ENCODE data around the gene GRIPAP1. TPM values are rescaled to one million over a fixed set of nuclear protein-coding genes. Genes with fewer than 3 reads are reported as not detected.

Gene GRIPAP1
- total and polyA plus RNA-seq, 2 of the 13 experiments (the other 11 are each of a cell fraction or from before 2014, with no cell fraction given) = 16.1 to 22.6 TPM

DNA sequence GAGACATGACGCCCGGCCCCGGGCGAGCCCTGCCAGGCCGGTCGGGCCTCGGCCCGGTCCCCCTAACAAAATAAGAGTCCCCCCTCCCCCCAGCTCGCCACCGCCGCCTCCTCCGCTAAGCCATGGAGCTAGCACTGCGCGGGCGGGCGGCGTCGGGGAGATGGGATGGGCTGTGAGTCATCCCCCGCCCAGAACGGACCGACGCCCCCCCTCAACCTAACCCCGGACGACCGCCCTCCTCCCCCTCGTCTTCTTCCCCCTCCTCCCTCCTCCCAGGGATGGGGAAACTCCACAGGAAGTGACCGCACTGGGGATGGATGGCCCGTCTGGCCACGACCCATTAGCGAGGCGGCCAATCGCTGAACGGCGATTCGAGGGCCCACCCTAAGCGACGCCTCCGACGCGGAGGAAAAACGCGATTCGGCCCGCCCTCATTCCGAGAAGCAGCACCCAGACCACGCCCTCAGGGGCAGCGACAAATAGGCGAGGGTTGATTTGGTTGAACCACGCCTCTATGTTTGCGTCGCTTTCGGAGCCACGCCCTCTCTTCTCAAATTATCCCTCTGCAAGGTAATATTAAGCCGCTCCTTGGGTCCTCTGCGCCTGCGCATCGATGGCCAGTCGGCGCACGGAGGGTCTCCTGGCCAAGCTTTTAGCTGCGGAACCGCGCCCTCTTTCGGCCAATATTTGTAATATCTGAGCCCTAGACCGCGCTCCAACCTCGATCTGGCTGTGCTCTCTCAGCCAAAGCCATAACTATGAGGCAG is 41.3 kb upstream of the GRIPAP1 start, which contains the start of gene TFE3 (continued):
- TF ChIP-seq GABPB1 (CRISPR knock-in tag; IDR thresholded peaks at IDR 0.05) (peak; percentile 84), EEA1 (CRISPR knock-in tag; IDR thresholded peaks at IDR 0.05; ENCODE audit: borderline replicate concordance) (no peak), GATA4 (IDR thresholded peaks at IDR 0.05; ENCODE audit: borderline replicate concordance, low read depth) (0 out of 2 replicates have a peak, but pooled peaks have one; percentile 25), MLX (CRISPR knock-in tag; IDR thresholded peaks at IDR 0.05) (no peak), KLF6 (CRISPR knock-in tag; IDR thresholded peaks at IDR 0.05) (no peak), ARNTL (CRISPR knock-in tag; IDR thresholded peaks at IDR 0.05) (no peak), NFE2 (CRISPR knock-in tag; IDR thresholded peaks at IDR 0.05) (no peak), ZNF772 (CRISPR knock-in tag; IDR thresholded peaks at IDR 0.05) (no peak), HMGXB4 (CRISPR knock-in tag; IDR thresholded peaks at IDR 0.05; ENCODE audit: borderline replicate concordance in 1 of 2, low read depth in 1 of 2) (peak; percentile 39 to 48; a peak in 1 of 4 replicates), MATR3 (CRISPR knock-in tag; IDR thresholded peaks at IDR 0.05) (no peak), ZNF383 (CRISPR knock-in tag; IDR thresholded peaks at IDR 0.05; ENCODE audit: borderline replicate concordance) (no peak), SETDB1 (CRISPR knock-in tag; IDR thresholded peaks at IDR 0.05; ENCODE audit: borderline replicate concordance) (no peak), CSRNP2 (CRISPR knock-in tag; conservative IDR thresholded peaks at IDR 0.05; ENCODE audit: low read depth) (no peak), RXRA (CRISPR knock-in tag; IDR thresholded peaks at IDR 0.05) (no peak; the same call in 1 of the 2 replicates), TBX3 (IDR thresholded peaks at IDR 0.05; ENCODE audit: borderline replicate concordance) (no peak), KLF13 (CRISPR knock-in tag; IDR thresholded peaks at IDR 0.05) (no peak), POGZ (CRISPR knock-in tag; IDR thresholded peaks at IDR 0.05) (peak; percentile 58), ZNF547 (CRISPR knock-in tag; IDR thresholded peaks at IDR 0.05) (no peak), TRIM22 (IDR thresholded peaks at IDR 0.05) (no peak), ZFP41 (CRISPR knock-in tag; IDR thresholded peaks at IDR 0.05; ENCODE audit: borderline replicate concordance) (no peak)
- TF ChIP-seq, protein P1, sequence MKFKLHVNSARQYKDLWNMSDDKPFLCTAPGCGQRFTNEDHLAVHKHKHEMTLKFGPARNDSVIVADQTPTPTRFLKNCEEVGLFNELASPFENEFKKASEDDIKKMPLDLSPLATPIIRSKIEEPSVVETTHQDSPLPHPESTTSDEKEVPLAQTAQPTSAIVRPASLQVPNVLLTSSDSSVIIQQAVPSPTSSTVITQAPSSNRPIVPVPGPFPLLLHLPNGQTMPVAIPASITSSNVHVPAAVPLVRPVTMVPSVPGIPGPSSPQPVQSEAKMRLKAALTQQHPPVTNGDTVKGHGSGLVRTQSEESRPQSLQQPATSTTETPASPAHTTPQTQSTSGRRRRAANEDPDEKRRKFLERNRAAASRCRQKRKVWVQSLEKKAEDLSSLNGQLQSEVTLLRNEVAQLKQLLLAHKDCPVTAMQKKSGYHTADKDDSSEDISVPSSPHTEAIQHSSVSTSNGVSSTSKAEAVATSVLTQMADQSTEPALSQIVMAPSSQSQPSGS (CRISPR knock-in tag; IDR thresholded peaks at IDR 0.05) = no peak
- TF ChIP-seq, protein P2, sequence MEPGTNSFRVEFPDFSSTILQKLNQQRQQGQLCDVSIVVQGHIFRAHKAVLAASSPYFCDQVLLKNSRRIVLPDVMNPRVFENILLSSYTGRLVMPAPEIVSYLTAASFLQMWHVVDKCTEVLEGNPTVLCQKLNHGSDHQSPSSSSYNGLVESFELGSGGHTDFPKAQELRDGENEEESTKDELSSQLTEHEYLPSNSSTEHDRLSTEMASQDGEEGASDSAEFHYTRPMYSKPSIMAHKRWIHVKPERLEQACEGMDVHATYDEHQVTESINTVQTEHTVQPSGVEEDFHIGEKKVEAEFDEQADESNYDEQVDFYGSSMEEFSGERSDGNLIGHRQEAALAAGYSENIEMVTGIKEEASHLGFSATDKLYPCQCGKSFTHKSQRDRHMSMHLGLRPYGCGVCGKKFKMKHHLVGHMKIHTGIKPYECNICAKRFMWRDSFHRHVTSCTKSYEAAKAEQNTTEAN (CRISPR knock-in tag; conservative IDR thresholded peaks at IDR 0.05) = no peak
